ENCODE data around the gene DPPA3. TPM values are rescaled to one million over a fixed set of nuclear protein-coding genes. Genes with fewer than 3 reads are reported as not detected.
"Not testable (repeated sequence)": the region's sequence is repeated elsewhere in the genome, so short reads cannot be mapped to it uniquely, and the experiment has no call there.

The DPPA3 gene
- total and polyA plus RNA-seq, 2 of the 13 experiments (the other 11 are each of a cell fraction or from before 2014, with no cell fraction given), result not detected

DNA sequence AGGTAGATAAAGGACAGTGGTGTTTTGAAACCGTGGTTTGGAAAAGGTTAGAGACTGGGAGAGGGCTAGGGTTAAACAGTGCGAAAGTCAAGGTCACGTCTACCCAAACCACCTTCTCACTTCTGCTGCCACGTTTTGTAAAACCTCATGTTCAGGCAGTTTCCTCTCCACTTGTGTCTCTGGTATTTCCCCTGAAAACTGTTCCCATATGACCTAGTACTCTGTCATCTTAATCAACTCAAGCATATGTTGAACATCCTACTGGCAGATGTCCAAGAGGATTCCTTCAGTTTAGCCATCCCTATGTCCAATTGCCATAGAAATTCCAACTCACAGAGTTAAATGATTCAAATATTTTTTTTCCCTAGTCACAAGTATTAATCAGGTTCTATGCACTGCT lies 18.5 kb downstream of the DPPA3 start:
- BruUV-seq (replicated peaks), result no TSS peak
- in situ Hi-C loops (cut with HindIII; ENCODE audit: extremely low pct_ligation_motif_present, low pct_unique_long_range_greater_than_20kb), result no loop called here
- POLR2A ChIA-PET, result no interaction called here

GRCh38 chr12:7730984-7731383 lies 19.8 kb downstream of the DPPA3 start:
- BruUV-seq (replicated peaks); FAIRE-seq; CTCF ChIA-PET (ENCODE audit: low intra/inter-chr PET ratio, low total read pairs); H3K9ac ChIP-seq (ENCODE audit: insufficient read depth, low read depth, low read length); H3K27ac ChIP-seq (ENCODE audit: extremely low read length, insufficient read depth, low read length); H3K4me2 ChIP-seq (ENCODE audit: low read depth, low read length); H2AFZ ChIP-seq (ENCODE audit: low read length); in situ Hi-C loops (cut with HindIII; ENCODE audit: extremely low pct_ligation_motif_present, low pct_unique_long_range_greater_than_20kb); DNase-seq (ENCODE audit: low spot score); POLR2A ChIA-PET; H3K36me3 ChIP-seq (replicated peaks in 1 of 2; ENCODE audit: control insufficient read depth in 1 of 2, insufficient read depth in 2 of 2, low read length in 2 of 2); H3K4me3 ChIP-seq (replicated peaks in 1 of 3; ENCODE audit: insufficient read depth in 1 of 3, low read depth in 2 of 3, low read length in 3 of 3); intact Hi-C loops (cut with micrococcal nuclease; ENCODE audit: unreplicated experiment); H3K79me2 ChIP-seq (ENCODE audit: insufficient read depth, low read length); H3K4me1 ChIP-seq (ENCODE audit: insufficient read depth, low read length); H3K9me3 ChIP-seq (ENCODE audit: low read length); H4K20me1 ChIP-seq (ENCODE audit: insufficient read depth, low read length); H3K27me3 ChIP-seq (ENCODE audit: control insufficient read depth in 1 of 2, insufficient read depth in 2 of 2, low read length in 2 of 2); ATAC-seq: not testable (repeated sequence)

More for the DNA sequence above, 18.5 kb downstream of the DPPA3 start:
- no peak for ATAC-seq
- no peaks in the 10 kb centered on the region for H3K79me2 ChIP-seq (ENCODE audit: insufficient read depth, low read length)
- 30% methylated on average over 4 of the region's 4 CpGs for WGBS (ENCODE audit: low lambda C conversion rate)
- peak; percentile 52 for FAIRE-seq
- H3K9ac ChIP-seq (ENCODE audit: insufficient read depth, low read depth, low read length), result no peak overlapping the region
- H3K4me1 ChIP-seq (ENCODE audit: insufficient read depth, low read length), result peaks cover 7% of the 10 kb centered on the region
- peaks cover 0 to 5% of the 10 kb centered on the region in 2 experiments; a peak in 1 of 5 replicates for H3K27me3 ChIP-seq (ENCODE audit: control insufficient read depth in 1 of 2, insufficient read depth in 2 of 2, low read length in 2 of 2)
- CTCF ChIA-PET (ENCODE audit: low intra/inter-chr PET ratio, low total read pairs), result no interaction called here
- no peaks in the 10 kb centered on the region for H3K9me3 ChIP-seq (ENCODE audit: low read length)
- intact Hi-C loops (cut with micrococcal nuclease; ENCODE audit: unreplicated experiment), result no loop called here
- no peak for TF ChIP-seq ZNF672 (CRISPR knock-in tag; IDR thresholded peaks at IDR 0.05)
- TF ChIP-seq HNF4A (CRISPR knock-in tag; IDR thresholded peaks at IDR 0.05), result 0 out of 2 replicates have a peak, but pooled peaks have one; percentile 7
- no peak for TF ChIP-seq RFX3 (CRISPR knock-in tag; IDR thresholded peaks at IDR 0.05)
- peak; percentile 35; the same call in 1 of the 2 replicates for TF ChIP-seq RARA (CRISPR knock-in tag; IDR thresholded peaks at IDR 0.05)
- no peak for TF ChIP-seq MAZ (IDR thresholded peaks at IDR 0.05; ENCODE audit: borderline replicate concordance, low read depth, low read length)
- TF ChIP-seq MAZ (CRISPR knock-in tag; IDR thresholded peaks at IDR 0.05; ENCODE audit: low read depth), result no peak
- no peak for TF ChIP-seq ZNF282 (IDR thresholded peaks at IDR 0.05; ENCODE audit: partially characterized antibody)
- TF ChIP-seq ZMYM4 (CRISPR knock-in tag; IDR thresholded peaks at IDR 0.05), result no peak
- H3K27ac ChIP-seq (ENCODE audit: extremely low read length, insufficient read depth, low read length), result no peak overlapping the region
- H2AFZ ChIP-seq (ENCODE audit: low read length), result no peak overlapping the region
- no peaks in the 10 kb centered on the region for H4K20me1 ChIP-seq (ENCODE audit: insufficient read depth, low read length)
- no peaks in the 10 kb centered on the region for H3K36me3 ChIP-seq (replicated peaks in 1 of 2; ENCODE audit: control insufficient read depth in 1 of 2, insufficient read depth in 2 of 2, low read length in 2 of 2)
- H3K4me2 ChIP-seq (ENCODE audit: low read depth, low read length), result no peak overlapping the region
- H3K4me3 ChIP-seq (replicated peaks in 1 of 3; ENCODE audit: insufficient read depth in 1 of 3, low read depth in 2 of 3, low read length in 3 of 3), result no peak overlapping the region
- DNase-seq (ENCODE audit: low spot score), result no peak

Data from HepG2 (cell line).